Measurements from ENCODE around the gene ABCC1.

- TF ChIP-seq CTCF (conservative IDR thresholded peaks at IDR 0.05) (no peak), ZFX (IDR thresholded peaks at IDR 0.05) (no peak)
Measured at GRCh38 chr16:16150117-16150877, 200.9 kb downstream of the ABCC1 start.
